Ascending aorta (tissue), 2 donors: ENCODE data around the gene GUCA1C. TPM values are rescaled to one million over a fixed set of nuclear protein-coding genes. Genes with fewer than 3 reads are reported as not detected.

Experiments
- DNase-seq, 2 donors: peaks; one replicate each; pipeline ENCODE4 v3.0.0-alpha.2; 2019; ENCODE audit warnings: low spot score in 2 of 2
- H3K27ac ChIP-seq, 2 donors: fragments of 200-600 bp; sonication (generic); one replicate each; pipeline ENCODE4 v1.5.1; 2016 to 2017; ENCODE audit warnings: mild to moderate bottlenecking in 1 of 2
- H3K27me3 ChIP-seq: fragments of 200-600 bp; sonication (generic); one replicate; pipeline ENCODE4 v1.5.1; 2017
- H3K36me3 ChIP-seq, 2 donors: fragments of 200-600 bp; sonication (generic); one replicate each; pipeline ENCODE4 v1.5.1; 2016
- H3K4me1 ChIP-seq, 2 donors: fragments of 200-600 bp; sonication (generic); one replicate each; pipeline ENCODE4 v1.5.1; 2016 to 2017; ENCODE audit warnings: mild to moderate bottlenecking in 1 of 2
- H3K4me3 ChIP-seq, 2 donors: fragments of 200-600 bp; sonication (generic); one replicate each; pipeline ENCODE4 v1.5.1; 2016 to 2017; ENCODE audit warnings: mild to moderate bottlenecking in 1 of 2
- H3K9me3 ChIP-seq, 2 donors: fragments of 200-600 bp; sonication (generic); one replicate each; pipeline ENCODE4 v1.5.1; 2016
- CTCF ChIP-seq, 3 experiments: fragments of 200-600 bp in 2 of 3; fragments of 450-650 bp in 1 of 3; sonication (generic) in 2 of 3; IDR thresholded peaks; one replicate each; pipeline ENCODE4 v1.5.1; 2016 to 2019; ENCODE audit warnings: antibody characterized with exemption in 3 of 3, mild to moderate bottlenecking in 1 of 3, moderate library complexity in 1 of 3
- intact Hi-C: fragments of 100-400 bp; cut with DNase I; formaldehyde crosslinking; loops from one replicate; pipeline ENCODE4 v1.15.1; 2023
- total RNA-seq: library from RNA; depleted of rRNA; stranded (reverse); fragments of >200 nt; gene quantifications from one replicate; pipeline ENCODE4 v1.1.0, GENCODE V29; 2016

Gene GUCA1C
- total RNA-seq, 1 donor from 2014 or later, result not detected

DNA sequence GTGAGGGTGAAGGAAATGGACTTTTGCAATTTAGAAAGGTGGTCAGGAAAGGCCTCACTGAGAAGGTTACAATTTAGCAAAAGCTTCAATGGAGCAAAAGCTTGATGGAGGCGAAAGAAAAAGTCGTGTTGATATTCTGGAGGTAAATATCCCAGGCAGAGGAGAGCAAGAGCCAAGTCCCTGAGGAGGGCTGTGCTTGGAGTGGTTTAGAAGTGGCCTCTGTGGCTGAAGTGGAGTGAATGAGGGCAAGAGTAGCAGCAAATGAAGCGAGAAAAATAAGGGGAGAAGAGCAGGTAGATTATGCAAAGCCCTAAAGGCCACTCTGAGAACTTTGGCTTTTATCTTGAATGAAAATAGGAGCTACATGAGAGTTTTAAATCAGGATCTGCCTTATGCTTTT, 54.1 kb downstream of the GUCA1C start:
- intact Hi-C loops, result no loop called here
- no peak for TF ChIP-seq CTCF (IDR thresholded peaks at IDR 0.05)
- no peaks in the 10 kb centered on the region for H3K9me3 ChIP-seq
- H3K27ac ChIP-seq, result no peak overlapping the region
- H3K36me3 ChIP-seq, result no peaks in the 10 kb centered on the region
- DNase-seq, result no peak
- no peaks in the 10 kb centered on the region for H3K4me1 ChIP-seq
- H3K4me3 ChIP-seq, result no peak overlapping the region
- no peaks in the 10 kb centered on the region for H3K27me3 ChIP-seq

DNA sequence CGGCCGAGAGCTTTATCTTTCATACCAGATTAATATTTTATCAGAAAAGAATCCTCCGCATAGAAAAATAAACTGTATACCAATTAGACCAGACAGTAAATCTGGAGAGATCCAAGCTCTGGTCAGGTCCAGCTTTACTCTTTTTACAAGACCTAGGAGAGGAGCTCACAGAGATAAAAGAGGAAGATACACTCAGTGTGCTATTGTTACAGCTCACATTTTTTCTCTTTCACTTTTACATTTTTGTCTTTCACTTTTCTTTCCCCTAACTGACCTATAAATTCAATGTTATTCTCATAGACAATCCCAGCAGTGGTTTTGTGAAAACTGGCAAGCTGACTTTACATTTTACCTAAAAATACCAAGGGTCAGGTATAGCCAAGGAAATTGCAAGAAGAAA, 55.8 kb downstream of the GUCA1C start:
- Histone ChIP-seq H3K27me3 (no peaks in the 10 kb centered on the region), H3K9me3 (no peaks in the 10 kb centered on the region), H3K4me1 (no peaks in the 10 kb centered on the region), H3K27ac (no peak overlapping the region), H3K36me3 (no peaks in the 10 kb centered on the region), H3K4me3 (no peak overlapping the region)
- no peak for DNase-seq
- intact Hi-C loops, result no loop called here
- TF ChIP-seq CTCF (IDR thresholded peaks at IDR 0.05), result no peak

- Histone ChIP-seq H3K27me3 (no peaks in the 10 kb centered on the region), H3K4me1 (no peaks in the 10 kb centered on the region), H3K4me3 (no peak overlapping the region), H3K27ac (no peak overlapping the region), H3K9me3 (no peaks in the 10 kb centered on the region), H3K36me3 (no peaks in the 10 kb centered on the region)
- DNase-seq, result no peak
- intact Hi-C loops, result no loop called here
- TF ChIP-seq CTCF (IDR thresholded peaks at IDR 0.05), result no peak
Observed at GRCh38 chr3:108894981-108895380, 58.7 kb downstream of the GUCA1C start.

DNA sequence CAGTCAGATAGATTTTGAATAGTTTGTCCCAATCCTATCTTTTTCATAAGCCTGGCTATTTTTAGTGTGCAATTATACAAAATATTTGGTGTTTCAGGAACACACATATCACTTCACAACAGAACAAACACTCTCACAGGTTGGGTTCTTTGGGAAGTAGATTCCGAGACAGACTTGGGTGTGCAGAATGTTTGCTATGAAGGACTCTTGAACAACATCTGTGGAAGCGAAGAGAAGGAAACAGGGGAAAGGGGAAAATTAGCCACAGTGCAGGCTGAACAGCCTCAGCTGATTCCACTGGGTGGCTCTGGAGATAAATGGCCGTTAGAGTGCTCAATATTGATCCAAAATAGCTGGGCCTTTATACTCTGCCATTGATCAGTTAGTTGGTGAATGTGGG, 61.8 kb downstream of the GUCA1C start:
- no peak overlapping the region for H3K4me3 ChIP-seq
- no peak overlapping the region for H3K27ac ChIP-seq
- intact Hi-C loops, result no loop called here
- H3K27me3 ChIP-seq, result no peaks in the 10 kb centered on the region
- no peaks in the 10 kb centered on the region for H3K9me3 ChIP-seq
- no peak for DNase-seq
- H3K4me1 ChIP-seq, result no peaks in the 10 kb centered on the region
- TF ChIP-seq CTCF (IDR thresholded peaks at IDR 0.05), result no peak
- H3K36me3 ChIP-seq, result no peaks in the 10 kb centered on the region

GRCh38 chr3:108887777-108888176, 65.9 kb downstream of the GUCA1C start:
- Histone ChIP-seq H3K27me3 (no peaks in the 10 kb centered on the region), H3K9me3 (no peaks in the 10 kb centered on the region), H3K36me3 (no peaks in the 10 kb centered on the region), H3K4me3 (no peak overlapping the region), H3K4me1 (no peaks in the 10 kb centered on the region), H3K27ac (no peak overlapping the region)
- DNase-seq, result no peak
- intact Hi-C loops, result no loop called here
- TF ChIP-seq CTCF (IDR thresholded peaks at IDR 0.05), result no peak

DNA sequence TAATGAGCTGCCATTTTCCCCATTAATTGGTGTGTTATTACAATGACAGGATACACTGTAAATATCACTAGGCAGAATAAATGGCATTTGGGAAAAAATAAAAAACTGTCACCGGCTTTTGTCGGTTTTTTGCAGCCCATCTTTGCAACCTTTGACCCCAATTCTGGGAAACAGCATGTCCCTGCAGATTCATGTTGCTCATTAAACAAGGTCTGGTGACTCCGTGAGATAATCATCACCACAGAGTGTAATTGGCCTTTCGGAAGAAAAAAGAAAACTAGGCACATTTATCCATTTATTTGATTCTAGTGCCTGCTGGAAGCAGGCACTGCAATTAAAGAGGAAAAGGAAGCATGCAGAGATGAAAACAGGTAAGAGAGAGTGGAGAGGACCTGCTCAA, 66.6 kb downstream of the GUCA1C start:
- H3K27ac ChIP-seq, result no peak overlapping the region
- no peaks in the 10 kb centered on the region for H3K36me3 ChIP-seq
- DNase-seq, result no peak
- intact Hi-C loops, result no loop called here
- H3K4me1 ChIP-seq, result no peaks in the 10 kb centered on the region
- no peak overlapping the region for H3K4me3 ChIP-seq
- no peaks in the 10 kb centered on the region for H3K9me3 ChIP-seq
- TF ChIP-seq CTCF (IDR thresholded peaks at IDR 0.05), result no peak
- H3K27me3 ChIP-seq, result no peaks in the 10 kb centered on the region
